22Rv1 (cell line): ENCODE data around the gene PACS1.

ENCODE experiments used
- H3K27ac ChIP-seq: fragments of 450-650 bp; 2 replicates; pipeline ENCODE4 v1.5.1; 2017
- CTCF ChIP-seq: fragments of 450-650 bp; IDR thresholded peaks from 2 replicates; pipeline ENCODE4 v1.5.1; 2017; ENCODE audit warnings: mild to moderate bottlenecking
- ZFX ChIP-seq: fragments of 450-650 bp; IDR thresholded peaks from 2 replicates; pipeline ENCODE4 v1.6.1; 2017; ENCODE audit warnings: antibody characterized with exemption, borderline replicate concordance

PACS1 gene

DNA sequence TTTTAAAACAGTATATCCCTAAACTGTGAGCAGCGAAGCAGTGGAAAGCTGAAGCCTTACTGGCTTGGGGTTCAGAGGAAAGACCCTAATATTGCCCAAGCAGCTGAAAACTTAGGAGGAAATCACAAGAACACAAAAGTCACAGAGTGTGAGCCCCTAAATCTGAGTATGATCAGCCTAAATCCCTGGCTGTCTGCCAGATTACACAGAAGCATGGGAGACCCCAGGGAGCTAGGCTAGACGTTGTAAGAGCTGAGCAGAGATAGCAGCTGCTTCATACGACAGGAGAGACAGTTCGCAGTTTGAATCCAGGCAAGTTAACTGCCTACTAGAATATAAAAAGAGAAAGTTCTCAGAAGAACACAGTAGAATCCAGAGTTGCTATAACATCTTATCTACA lies 81.2 kb downstream of the PACS1 start:
- H3K27ac ChIP-seq: no peak overlapping the region
- TF ChIP-seq ZFX: no peak
- TF ChIP-seq CTCF: no peak

GRCh38 chr11:66154109-66154508 lies 84.0 kb downstream of the PACS1 start:
- TF ChIP-seq CTCF (no peak), ZFX (no peak)
- no peak overlapping the region for H3K27ac ChIP-seq

DNA sequence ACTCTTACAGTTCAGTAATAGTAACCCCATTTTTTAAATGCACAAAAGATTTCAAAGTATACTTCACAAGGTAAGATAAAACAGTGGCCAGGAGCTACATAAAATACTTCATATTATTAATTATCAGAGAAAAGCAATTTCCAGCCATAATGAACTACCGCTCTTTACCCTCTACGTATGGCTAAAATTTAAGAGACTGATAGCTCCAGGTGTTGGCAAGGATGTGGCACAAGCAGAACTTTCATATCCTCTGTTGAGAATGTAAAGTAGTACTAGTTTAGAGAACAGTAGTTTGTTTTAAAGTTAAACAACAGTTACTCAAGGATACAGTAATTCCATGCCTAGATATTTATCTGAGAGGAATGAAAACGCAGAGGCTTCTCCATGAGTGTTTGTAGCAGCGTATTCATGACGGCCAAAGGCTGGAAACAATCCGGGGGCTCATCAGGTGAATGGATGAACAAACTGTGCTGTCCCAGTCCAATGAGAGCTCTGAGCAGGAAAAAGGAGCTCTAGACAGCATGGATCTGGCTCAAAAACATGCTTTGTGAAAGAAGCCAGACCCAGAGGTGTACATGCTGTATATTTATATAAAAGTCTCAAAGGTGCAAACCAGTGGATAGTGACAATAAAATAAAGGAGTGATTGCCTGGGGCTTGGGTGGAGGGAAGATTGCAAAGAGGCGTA lies 85.5 kb downstream of the PACS1 start:
- TF ChIP-seq ZFX (no peak), CTCF (no peak)
- H3K27ac ChIP-seq: no peak overlapping the region

DNA sequence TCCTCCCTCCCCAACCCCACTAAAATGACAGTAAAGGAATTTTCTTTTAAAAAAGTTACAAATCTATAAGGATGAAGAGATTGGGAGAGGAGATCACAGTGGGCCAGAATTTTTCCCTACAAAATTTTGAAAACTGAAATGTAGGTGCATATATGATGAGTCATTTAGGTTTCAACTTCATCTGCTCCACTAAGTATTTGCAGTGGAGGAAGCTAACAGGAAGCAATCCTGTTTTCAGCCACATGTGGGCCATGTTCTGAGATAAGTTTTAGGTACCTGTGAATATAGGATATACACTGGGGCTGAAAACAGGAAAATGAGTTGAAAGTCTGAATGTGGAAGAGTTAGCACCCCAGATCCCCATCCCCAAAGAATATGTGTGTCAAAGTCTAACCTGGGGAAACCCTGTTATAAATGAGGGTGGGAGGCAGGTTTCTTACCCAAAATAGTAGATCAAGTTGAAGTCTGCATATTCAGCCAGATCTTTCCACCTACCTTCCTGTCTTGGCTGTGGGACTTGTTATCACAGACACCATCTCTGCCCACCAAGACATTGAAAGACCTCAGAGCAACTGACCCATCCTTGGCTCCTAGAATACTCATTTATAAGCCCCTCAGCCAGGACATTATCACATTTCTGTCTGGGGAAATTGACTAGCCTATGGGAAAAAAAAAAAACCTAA lies 87.3 kb downstream of the PACS1 start:
- H3K27ac ChIP-seq: no peak overlapping the region
- TF ChIP-seq CTCF (no peak), ZFX (no peak)

DNA sequence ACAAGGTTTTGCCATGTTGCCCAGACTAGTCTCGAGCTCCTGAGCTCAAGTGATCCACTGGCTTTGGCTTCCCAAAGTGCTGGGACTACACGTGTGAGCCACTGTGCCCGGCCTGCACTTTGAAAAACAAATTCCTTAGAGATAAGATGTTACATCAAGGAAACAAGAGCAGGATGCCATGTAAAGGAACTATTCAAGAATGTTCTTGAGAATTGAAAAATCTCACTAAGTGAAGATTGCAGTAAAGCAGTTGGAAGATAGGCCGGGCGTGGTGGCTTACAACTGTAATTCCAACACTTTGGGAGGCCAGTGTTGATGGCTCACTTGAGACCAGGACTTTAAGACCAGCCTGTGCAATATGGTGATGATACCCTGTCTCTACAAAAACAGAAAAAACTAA lies 88.1 kb downstream of the PACS1 start:
- TF ChIP-seq CTCF: no peak
- H3K27ac ChIP-seq: no peak overlapping the region

- TF ChIP-seq ZFX (no peak), CTCF (no peak)
Observed at GRCh38 chr11:66159324-66159984, 89.4 kb downstream of the PACS1 start.

DNA sequence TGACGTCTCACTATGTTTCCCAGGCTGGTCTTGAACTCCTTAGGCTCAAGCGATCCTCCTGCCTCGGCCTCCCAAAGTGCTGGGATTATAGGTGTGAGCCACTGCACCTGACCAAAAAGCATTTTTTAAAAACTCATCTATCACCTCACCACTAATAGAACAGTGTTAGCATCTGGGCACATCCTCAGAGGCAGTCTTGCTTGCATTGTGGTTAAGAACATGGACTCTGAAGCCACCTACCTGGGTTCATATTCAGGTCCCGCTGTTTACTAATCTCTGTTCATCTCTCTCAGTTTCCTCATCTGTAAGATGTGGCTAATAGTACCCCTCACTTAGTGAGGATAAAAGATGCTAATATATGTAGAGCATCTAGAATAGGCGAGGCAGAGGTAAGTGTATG lies 90.6 kb downstream of the PACS1 start:
- no peak for TF ChIP-seq CTCF
- TF ChIP-seq ZFX: no peak
- H3K27ac ChIP-seq: no peak overlapping the region

More at GRCh38 chr11:66159324-66159984, 89.4 kb downstream of the PACS1 start:
- no peak overlapping the region for H3K27ac ChIP-seq
